BLaER1 treated with 17β-estradiol and CSF1 and Interleukin-3, amounts not matched to agents 10 nM and 100 nM (cell line): ENCODE data around the gene USP15.
A peak's percentile ranks its signal among the peaks of the same experiment; 100 is the strongest.
"Not testable (repeated sequence)": the region's sequence is repeated elsewhere in the genome, so short reads cannot be mapped to it uniquely, and the experiment has no call there.

Source experiments
- H3K27ac ChIP-seq, 11 experiments: shearing (Covaris generic); formaldehyde crosslinking; 2 replicates each; pipeline ENCODE4 v1.8.1; 2022
- H3K27me3 ChIP-seq, 11 experiments: shearing (Covaris generic); formaldehyde crosslinking; 2 replicates each; pipeline ENCODE4 v1.8.1; 2022
- H3K36me3 ChIP-seq, 11 experiments: shearing (Covaris generic); formaldehyde crosslinking; 2 replicates each; pipeline ENCODE4 v1.8.1; 2022
- H3K4me1 ChIP-seq, 10 experiments: shearing (Covaris generic); formaldehyde crosslinking; 2 replicates each; pipeline ENCODE4 v1.8.1; 2022
- H3K4me2 ChIP-seq, 11 experiments: shearing (Covaris generic); formaldehyde crosslinking; 2 replicates each; pipeline ENCODE4 v1.8.1; 2022
- H3K4me3 ChIP-seq, 10 experiments: shearing (Covaris generic); formaldehyde crosslinking; 2 replicates each; pipeline ENCODE4 v1.8.1; 2022
- H3K9ac ChIP-seq, 11 experiments: shearing (Covaris generic); formaldehyde crosslinking; 2 replicates each; pipeline ENCODE4 v1.8.1; 2022
- H3K9me3 ChIP-seq, 11 experiments: shearing (Covaris generic); formaldehyde crosslinking; replicated peaks in 1 of 11; 2 replicates each; pipeline ENCODE4 v1.8.1; 2022
- H4K20me1 ChIP-seq, 11 experiments: shearing (Covaris generic); formaldehyde crosslinking; 2 replicates each; pipeline ENCODE4 v1.8.1; 2022
- Cebpa-rat ChIP-seq, 11 experiments: shearing (Covaris generic); IDR thresholded peaks; 2 replicates each; pipeline ENCODE4 v1.8.1; 2022

The USP15 gene

DNA sequence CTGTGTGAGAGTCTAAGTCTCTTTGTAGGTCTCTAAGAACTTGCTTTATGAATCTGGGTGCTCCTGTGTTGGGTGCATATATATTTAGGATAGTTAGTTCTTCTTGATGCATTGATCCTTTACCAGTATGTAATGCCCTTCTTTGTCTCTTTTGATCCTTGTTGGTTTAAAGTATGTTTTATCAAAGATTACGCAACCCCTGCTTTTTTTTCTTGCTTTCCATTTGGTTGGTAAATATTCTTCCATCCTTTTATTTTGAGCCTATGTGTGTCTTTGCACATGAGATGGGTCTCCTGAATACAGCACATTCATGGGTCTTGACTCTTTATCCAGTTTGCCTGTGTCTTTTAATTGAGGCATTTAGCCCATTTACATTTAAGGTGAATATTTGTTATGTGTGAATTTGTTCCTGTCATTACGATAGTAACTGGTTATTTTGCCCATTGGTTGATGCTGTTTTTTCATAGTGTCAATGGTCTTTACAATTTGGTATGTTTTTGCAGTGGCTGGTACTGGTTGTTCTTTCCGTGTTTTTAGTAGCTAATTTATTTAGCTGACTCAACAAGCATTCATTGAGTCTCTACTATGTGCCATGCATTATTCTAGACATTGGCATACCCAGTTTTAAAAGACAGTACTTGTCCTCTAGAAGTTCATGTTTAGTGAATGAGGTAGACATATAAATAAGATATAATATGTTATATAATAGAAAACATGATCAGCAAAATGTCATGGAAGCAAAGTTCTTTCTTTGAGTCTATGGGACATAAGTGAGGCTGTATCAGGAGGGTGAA, 108.4 kb downstream of the USP15 start:
- H4K20me1 ChIP-seq, result peaks cover 0 to 96% (median 12%) of the 10 kb centered on the region in 11 experiments; a peak in 11 of 22 replicates
- H3K4me1 ChIP-seq, result peaks cover 0 to 25% (median 0%) of the 10 kb centered on the region in 10 experiments; a peak in 3 of 20 replicates
- peak in 3 of 11 experiments; percentile 52 to 74 (median 61); a peak in 7 of 22 replicates for TF ChIP-seq Cebpa-rat (IDR thresholded peaks at IDR 0.05)
- not testable (repeated sequence) for H3K4me2 ChIP-seq, H3K4me3 ChIP-seq, H3K9ac ChIP-seq, H3K27me3 ChIP-seq, H3K27ac ChIP-seq
- H3K36me3 ChIP-seq, result peaks cover 34 to 83% (median 56%) of the 10 kb centered on the region in 11 experiments
- H3K9me3 ChIP-seq, result peaks cover 23 to 40% (median 31%) of the 10 kb centered on the region in 11 experiments; a peak in 20 of 22 replicates

DNA sequence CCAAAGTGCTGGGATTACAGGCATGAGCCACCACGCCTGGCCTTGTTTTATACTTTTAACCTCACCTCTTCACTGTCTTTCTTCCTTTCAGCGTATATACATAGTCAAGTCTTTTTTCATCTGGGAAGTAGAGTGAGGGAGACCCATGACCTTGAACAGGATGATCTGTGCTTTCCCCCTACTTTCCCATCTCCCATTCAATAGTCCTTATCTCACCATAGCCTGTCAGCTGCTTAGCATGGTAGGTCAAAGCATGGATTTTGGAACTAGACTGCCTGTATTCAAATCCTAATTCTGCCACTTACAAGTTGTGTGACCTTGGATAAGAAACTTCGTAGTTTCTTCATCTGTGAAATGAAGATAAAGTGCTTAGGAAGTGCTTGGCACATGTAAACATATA, 110.0 kb downstream of the USP15 start:
- Histone ChIP-seq H3K9me3 (peaks cover 8 to 24% (median 15%) of the 10 kb centered on the region in 11 experiments; a peak in 18 of 22 replicates), H3K4me1 (peaks cover 0 to 25% (median 0%) of the 10 kb centered on the region in 10 experiments; a peak in 3 of 20 replicates), H3K9ac (no peak overlapping the region), H4K20me1 (peaks cover 0 to 98% (median 12%) of the 10 kb centered on the region in 11 experiments; a peak in 11 of 22 replicates), H3K27ac (no peak overlapping the region), H3K4me3 (no peak overlapping the region), H3K36me3 (peaks cover 21 to 79% (median 45%) of the 10 kb centered on the region in 11 experiments; a peak in 21 of 22 replicates), H3K27me3 (no peaks in the 10 kb centered on the region), H3K4me2 (no peak overlapping the region)
- TF ChIP-seq Cebpa-rat (IDR thresholded peaks at IDR 0.05), result no peak

GRCh38 chr12:62371661-62372060, 111.5 kb downstream of the USP15 start:
- no peak overlapping the region for H3K27ac ChIP-seq
- peaks cover 19 to 80% (median 44%) of the 10 kb centered on the region in 11 experiments; a peak in 21 of 22 replicates for H3K36me3 ChIP-seq
- H3K9me3 ChIP-seq, result peaks cover 0 to 16% (median 7%) of the 10 kb centered on the region in 11 experiments; a peak in 7 of 22 replicates
- H3K4me1 ChIP-seq, result peaks cover 0 to 18% (median 0%) of the 10 kb centered on the region in 10 experiments; a peak in 3 of 20 replicates
- TF ChIP-seq Cebpa-rat (IDR thresholded peaks at IDR 0.05), result no peak
- H3K4me2 ChIP-seq, result no peak overlapping the region
- H4K20me1 ChIP-seq, result peaks cover 0 to 96% (median 12%) of the 10 kb centered on the region in 11 experiments; a peak in 11 of 22 replicates
- H3K9ac ChIP-seq, result no peak overlapping the region
- no peaks in the 10 kb centered on the region for H3K27me3 ChIP-seq
- no peak overlapping the region for H3K4me3 ChIP-seq

DNA sequence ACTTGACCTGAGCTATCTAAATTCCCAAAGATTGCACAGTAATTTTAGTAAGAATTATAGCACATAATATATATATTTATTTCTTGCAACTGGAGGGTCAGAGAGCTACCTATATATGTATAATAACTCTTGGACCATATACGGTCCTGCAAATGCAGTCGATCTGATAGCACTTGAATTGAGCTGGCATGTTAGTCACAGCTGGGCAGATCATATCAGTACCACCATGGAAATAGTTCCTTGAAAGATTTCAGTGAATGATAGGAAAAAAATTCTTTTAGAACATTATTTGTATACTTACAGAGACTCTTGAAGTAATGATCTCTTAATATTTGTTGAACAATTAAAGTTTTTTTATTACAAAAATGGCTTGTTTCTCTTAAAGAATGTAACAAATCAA, 111.9 kb downstream of the USP15 start:
- Histone ChIP-seq H4K20me1 (peaks cover 0 to 96% (median 12%) of the 10 kb centered on the region in 11 experiments; a peak in 11 of 22 replicates), H3K27ac (no peak overlapping the region), H3K36me3 (peaks cover 19 to 78% (median 39%) of the 10 kb centered on the region in 11 experiments; a peak in 21 of 22 replicates), H3K4me2 (no peak overlapping the region; a peak in 1 of 22 replicates), H3K27me3 (no peaks in the 10 kb centered on the region), H3K4me1 (peaks cover 0 to 18% (median 0%) of the 10 kb centered on the region in 10 experiments; a peak in 3 of 20 replicates), H3K9ac (no peak overlapping the region), H3K9me3 (peaks cover 0 to 12% (median 3%) of the 10 kb centered on the region in 11 experiments; a peak in 7 of 22 replicates), H3K4me3 (no peak overlapping the region)
- no peak for TF ChIP-seq Cebpa-rat (IDR thresholded peaks at IDR 0.05)

- Histone ChIP-seq H3K4me1 (peaks cover 0 to 18% (median 0%) of the 10 kb centered on the region in 10 experiments; a peak in 3 of 20 replicates), H3K36me3 (peaks cover 19 to 80% (median 39%) of the 10 kb centered on the region in 11 experiments; a peak in 21 of 22 replicates), H3K4me3 (no peak overlapping the region), H3K9me3 (peaks cover 0 to 8% (median 0%) of the 10 kb centered on the region in 11 experiments; a peak in 3 of 22 replicates), H3K27ac (no peak overlapping the region), H4K20me1 (peaks cover 0 to 96% (median 12%) of the 10 kb centered on the region in 11 experiments; a peak in 10 of 22 replicates), H3K9ac (no peak overlapping the region), H3K4me2 (0 out of 22 replicates have a peak overlapping the region, but pooled peaks of 1 of the 11 experiments have one; percentile 16), H3K27me3 (no peaks in the 10 kb centered on the region)
- no peak for TF ChIP-seq Cebpa-rat (IDR thresholded peaks at IDR 0.05)
Measured at GRCh38 chr12:62372825-62373224, 112.6 kb downstream of the USP15 start.

- no peak overlapping the region for H3K4me2 ChIP-seq
- H4K20me1 ChIP-seq, result peaks cover 0 to 97% (median 0%) of the 10 kb centered on the region in 11 experiments; a peak in 6 of 22 replicates
- peaks cover 7 to 75% (median 18%) of the 10 kb centered on the region in 11 experiments; a peak in 19 of 22 replicates for H3K36me3 ChIP-seq
- H3K27me3 ChIP-seq, result no peaks in the 10 kb centered on the region
- H3K9ac ChIP-seq, result no peak overlapping the region
- H3K4me3 ChIP-seq, result no peak overlapping the region
- no peak overlapping the region for H3K27ac ChIP-seq
- no peak for TF ChIP-seq Cebpa-rat (IDR thresholded peaks at IDR 0.05)
- no peaks in the 10 kb centered on the region for H3K9me3 ChIP-seq
- H3K4me1 ChIP-seq, result peaks cover 0 to 18% (median 0%) of the 10 kb centered on the region in 10 experiments; a peak in 3 of 20 replicates
Measured at GRCh38 chr12:62375603-62376002, 115.4 kb downstream of the USP15 start.

GRCh38 chr12:62379026-62379722, 119.0 kb downstream of the USP15 start:
- no peak for TF ChIP-seq Cebpa-rat (IDR thresholded peaks at IDR 0.05)
- H3K9ac ChIP-seq, result no peak overlapping the region
- no peaks in the 10 kb centered on the region for H3K9me3 ChIP-seq
- no peaks in the 10 kb centered on the region for H3K4me1 ChIP-seq
- no peaks in the 10 kb centered on the region for H3K27me3 ChIP-seq
- H3K4me3 ChIP-seq, result no peak overlapping the region
- H3K36me3 ChIP-seq, result peaks cover 25 to 88% (median 45%) of the 10 kb centered on the region in 11 experiments
- no peak overlapping the region for H3K27ac ChIP-seq
- H3K4me2 ChIP-seq, result no peak overlapping the region
- peaks cover 0 to 94% (median 0%) of the 10 kb centered on the region in 11 experiments; a peak in 5 of 22 replicates for H4K20me1 ChIP-seq

DNA sequence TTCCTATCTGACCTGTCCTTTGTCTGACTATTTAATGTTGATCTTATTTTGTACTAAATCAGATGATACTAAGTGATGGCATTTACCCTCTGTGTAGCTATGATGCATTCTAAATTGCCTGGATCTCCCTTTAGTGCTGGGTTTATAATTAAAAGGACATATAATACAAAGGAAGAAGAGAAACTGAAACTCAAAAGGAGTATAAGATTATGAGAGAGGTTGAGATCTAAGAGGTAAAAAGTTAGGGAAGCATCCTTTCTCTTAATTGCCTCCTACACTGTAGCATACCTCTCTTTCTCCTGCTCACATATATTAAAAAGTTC, 119.5 kb downstream of the USP15 start:
- no peaks in the 10 kb centered on the region for H3K27me3 ChIP-seq
- no peak overlapping the region for H3K4me2 ChIP-seq
- no peaks in the 10 kb centered on the region for H3K9me3 ChIP-seq
- no peaks in the 10 kb centered on the region for H3K4me1 ChIP-seq
- H3K4me3 ChIP-seq, result no peak overlapping the region
- H4K20me1 ChIP-seq, result peaks cover 0 to 89% (median 0%) of the 10 kb centered on the region in 11 experiments; a peak in 5 of 22 replicates
- no peak overlapping the region for H3K27ac ChIP-seq
- no peak for TF ChIP-seq Cebpa-rat (IDR thresholded peaks at IDR 0.05)
- peaks cover 26 to 85% (median 45%) of the 10 kb centered on the region in 11 experiments for H3K36me3 ChIP-seq
- H3K9ac ChIP-seq, result no peak overlapping the region
